ENCODE results near the gene NEIL3.

DNA sequence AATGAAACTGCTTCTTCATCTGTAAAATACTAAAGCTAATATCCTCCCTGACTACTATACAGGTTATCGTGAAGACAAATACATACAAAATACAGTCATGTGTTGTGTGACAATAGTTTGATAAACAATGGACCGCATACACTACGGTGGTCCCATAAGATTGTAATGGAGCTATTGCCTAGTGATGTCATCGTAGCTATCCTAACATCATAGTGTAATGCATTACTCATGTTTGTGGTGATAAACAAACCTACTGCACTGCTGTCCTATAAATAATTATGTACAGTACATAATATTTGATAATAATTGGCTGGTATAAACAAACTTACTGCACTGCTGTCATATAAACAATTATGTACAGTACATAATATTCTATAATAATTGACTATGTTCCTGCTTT lies 5.6 kb upstream of the NEIL3 start:
- TF ChIP-seq, protein P1, sequence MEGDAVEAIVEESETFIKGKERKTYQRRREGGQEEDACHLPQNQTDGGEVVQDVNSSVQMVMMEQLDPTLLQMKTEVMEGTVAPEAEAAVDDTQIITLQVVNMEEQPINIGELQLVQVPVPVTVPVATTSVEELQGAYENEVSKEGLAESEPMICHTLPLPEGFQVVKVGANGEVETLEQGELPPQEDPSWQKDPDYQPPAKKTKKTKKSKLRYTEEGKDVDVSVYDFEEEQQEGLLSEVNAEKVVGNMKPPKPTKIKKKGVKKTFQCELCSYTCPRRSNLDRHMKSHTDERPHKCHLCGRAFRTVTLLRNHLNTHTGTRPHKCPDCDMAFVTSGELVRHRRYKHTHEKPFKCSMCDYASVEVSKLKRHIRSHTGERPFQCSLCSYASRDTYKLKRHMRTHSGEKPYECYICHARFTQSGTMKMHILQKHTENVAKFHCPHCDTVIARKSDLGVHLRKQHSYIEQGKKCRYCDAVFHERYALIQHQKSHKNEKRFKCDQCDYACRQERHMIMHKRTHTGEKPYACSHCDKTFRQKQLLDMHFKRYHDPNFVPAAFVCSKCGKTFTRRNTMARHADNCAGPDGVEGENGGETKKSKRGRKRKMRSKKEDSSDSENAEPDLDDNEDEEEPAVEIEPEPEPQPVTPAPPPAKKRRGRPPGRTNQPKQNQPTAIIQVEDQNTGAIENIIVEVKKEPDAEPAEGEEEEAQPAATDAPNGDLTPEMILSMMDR (IDR thresholded peaks at IDR 0.05), result no peak
- TF ChIP-seq POLR2A (IDR thresholded peaks at IDR 0.05; ENCODE audit: low read depth) (no peak), EP300 (IDR thresholded peaks at IDR 0.05) (no peak)

Data from esophagus muscularis mucosa (tissue), 4 donors.